GM18870 (cell line): Measurements from ENCODE around the gene LGALS4.
"Not testable (repeated sequence)": the region's sequence is repeated elsewhere in the genome, so short reads cannot be mapped to it uniquely, and the experiment has no call there.

ENCODE experiments used
- ATAC-seq: cut with Tn5 transposase; IDR thresholded peaks from one replicate; pipeline ENCODE4 v1.9.1; 2021; ENCODE audit warnings: moderate library complexity; ENCODE audit not compliant: unreplicated experiment

Gene LGALS4

DNA sequence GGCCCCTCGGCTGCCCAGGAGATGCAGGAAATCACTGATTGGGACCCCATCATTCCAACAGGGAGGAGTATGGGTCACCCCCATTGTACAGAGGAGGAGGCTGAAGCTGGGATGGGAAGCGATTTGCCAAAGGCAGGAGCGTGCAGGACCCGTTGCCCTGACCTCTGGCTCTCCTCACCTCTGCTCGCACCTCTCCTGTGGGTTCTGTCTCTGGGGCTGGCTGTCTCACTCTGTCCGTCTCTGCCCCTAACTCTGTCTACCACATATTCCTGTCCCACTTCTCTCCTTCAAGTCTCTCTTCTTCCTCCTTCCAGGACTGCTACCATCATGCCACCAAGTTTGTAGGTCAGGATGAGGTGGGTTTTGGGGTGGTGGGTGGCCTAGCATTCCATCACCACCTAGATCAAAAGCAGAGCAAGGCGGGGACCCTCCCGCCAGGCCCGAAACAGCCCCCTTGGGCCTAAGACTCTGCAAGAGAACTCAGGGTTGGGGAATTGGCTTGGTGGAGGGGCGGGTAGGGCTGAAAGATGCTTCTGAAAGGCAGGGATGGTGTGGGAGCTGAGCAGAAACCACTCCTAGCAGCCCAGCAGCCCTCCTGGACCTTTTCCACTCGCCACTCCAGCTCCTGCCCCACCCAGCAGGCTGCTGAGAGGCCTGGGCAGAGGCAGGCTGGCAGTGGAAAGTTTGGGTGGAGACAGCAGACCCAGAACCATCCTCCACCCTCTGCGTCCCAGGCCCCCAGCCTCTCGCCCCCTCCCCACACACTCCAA is 38.4 kb downstream of the LGALS4 start:
- ATAC-seq = no peak

DNA sequence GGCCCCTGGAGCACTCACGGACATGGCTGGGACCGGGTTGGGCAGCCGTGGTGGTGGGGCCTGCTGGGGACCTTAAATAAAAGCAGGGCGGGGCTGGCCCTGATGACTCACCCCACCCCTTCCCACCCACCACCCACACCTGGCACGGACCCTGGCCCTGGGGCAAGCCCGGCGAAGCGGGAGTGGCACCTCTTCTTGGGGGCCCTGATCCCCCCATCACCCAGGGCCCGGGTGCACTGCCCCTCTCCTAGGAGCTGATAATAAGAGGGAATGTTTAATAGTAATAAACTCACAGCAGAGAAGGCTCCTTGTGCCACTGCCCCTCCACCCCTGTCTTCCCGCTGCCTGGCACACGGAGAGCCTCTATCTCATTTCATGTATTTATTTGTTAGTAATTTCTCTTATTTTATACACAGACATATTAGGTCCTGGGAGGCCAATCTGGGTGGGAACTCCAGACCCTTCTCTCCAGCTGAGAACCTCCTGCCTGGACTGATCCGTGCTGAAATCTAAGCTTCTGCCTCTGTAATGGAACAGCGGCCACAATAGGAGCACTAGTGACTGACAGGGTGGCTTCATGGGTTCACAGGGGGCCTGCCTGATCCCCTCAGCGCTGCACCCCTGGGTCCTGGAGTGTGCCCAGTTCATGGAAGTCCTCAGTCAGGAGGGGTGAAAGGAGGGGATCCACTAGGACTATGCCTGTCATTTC is 39.1 kb downstream of the LGALS4 start, which contains the start of gene LGALS7:
Gene LGALS7, minus strand, starts transcription at position 49 of the 709 bp plus-strand sequence. Its CDS starts 25 bp downstream, at position 24.
- no peak for ATAC-seq

DNA sequence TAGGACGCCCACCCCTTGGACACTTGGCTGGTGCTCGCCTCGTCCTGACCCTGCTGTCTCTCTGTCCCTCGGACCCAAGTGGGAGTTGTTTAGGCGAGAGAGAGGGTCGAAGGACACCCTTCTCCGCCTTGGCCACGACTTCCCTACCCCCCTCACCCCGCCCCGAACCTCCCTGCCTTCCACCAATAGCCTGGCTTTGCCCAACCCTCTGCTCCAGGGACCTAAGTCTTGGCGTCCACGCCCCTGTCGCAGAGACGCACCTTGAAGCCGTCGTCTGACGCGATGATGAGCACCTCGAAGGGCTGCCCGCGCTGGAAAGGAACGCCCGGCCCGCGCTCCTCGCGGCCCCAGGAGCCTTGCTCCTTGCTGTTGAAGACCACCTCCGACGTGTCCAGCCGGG is 41.2 kb downstream of the LGALS4 start:
- ATAC-seq = not testable (repeated sequence)

DNA sequence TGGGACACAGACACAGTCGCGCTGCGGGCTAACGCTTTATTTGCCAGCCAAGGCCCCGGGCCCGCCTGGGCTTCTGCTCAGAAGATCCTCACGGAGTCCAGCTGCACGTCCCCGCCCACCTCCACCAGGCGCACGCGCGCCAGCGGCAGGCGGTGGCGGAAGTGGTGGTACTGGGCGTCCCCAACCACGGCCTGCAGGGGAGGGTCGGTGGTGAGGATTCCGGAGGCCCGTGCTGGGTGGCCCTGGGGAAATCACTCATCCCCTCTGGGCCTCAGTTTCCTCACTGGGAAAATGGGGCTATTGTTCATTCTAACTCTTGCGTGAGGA is 41.8 kb downstream of the LGALS4 start:
- ATAC-seq = not testable (repeated sequence)

DNA sequence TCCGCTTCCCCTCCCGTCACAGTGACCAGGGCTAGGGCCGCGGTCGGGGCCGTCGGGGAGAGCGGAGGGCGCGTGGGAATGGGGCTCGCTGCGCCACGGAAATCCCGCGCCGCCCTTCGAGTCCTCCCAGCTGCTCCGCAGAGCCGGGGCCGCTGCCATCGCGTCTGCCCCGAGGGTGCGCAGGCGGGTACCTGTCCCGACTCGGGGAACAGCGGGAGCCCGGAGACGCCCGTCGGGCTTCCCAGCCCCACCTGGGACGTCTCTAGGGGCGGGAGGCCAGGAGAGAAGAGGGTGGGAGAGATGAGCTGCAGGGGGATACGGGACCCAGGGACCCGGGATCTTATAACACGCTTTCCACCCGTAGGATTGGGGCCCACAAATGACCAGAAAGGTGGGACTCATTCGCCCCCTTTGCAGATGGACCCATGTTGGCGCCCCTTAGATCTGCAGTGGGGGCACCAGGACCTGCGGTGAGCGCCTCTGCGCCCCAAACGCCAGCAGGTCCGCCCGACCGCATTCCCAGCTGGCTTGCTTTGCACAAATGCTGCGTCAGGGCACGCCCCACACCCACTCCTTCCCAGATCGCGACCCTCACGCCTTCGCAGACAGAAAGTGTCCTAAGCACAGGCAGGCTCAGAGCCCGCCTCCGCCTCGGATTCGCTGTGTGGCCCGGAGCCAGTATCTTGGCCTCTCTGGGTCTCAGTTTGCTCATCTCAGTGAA is 42.4 kb downstream of the LGALS4 start:
- ATAC-seq = not testable (repeated sequence)

DNA sequence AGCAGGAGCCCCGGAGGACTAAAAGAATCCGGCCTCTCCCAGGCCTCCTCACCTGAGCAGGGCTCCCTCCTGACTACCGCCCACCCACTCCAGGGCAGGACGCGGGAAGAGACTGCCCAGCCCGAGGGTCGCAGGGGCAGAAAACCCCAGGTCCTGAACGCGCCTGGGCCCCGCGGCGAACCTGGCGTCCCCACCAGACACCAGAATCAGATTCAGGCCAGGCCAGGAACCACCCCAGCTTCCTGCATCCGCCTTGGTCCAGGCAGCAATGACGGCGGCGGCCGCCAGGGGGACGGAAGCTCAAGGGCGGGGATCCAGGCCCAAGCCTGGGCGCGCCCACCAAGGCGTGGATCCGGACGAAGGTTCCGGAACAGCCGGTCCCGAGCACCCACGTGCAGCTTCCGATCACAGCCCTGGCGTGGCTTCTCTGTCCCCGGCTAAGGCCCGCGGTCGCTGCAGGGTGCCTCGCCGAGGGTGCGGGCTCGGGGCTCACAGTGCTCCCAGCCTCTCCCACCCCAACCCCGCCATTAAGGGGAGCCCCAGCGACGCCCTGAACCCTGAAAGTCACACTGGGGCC is 43.0 kb downstream of the LGALS4 start:
- no peak for ATAC-seq

DNA sequence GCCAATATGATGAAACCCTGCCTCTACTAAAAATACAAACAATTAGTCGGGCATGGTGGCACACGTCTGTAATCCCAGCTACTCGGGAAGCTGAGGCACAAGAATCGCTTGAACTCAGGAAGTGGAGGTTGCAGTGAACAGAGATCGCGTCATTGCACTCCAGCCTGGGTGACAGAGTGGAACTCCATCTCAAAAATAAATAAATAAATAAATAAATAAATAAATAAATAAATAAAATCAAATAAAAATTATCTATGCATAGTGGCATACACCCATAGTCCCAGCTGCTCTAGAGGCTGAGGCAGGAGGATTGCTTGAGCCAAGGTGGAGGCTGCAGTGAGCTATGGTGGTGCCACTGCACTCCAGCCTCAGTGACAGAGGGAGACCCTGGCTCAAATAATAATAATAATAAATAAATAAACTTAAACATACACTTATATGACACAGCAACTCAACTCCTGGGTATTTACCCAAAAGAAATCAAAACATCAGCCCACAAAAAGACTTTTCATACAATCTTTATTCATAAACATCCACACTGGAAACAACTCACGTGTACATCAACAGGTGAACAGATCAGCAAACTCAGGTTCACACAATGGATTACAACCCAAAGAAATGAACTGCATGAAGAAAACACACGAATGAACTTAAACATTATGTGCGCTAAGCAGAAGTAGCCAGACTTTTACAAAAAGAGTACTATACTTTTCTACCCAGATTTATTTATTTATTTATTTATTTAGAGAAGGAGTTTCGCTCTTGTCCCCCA is 46.3 kb downstream of the LGALS4 start:
- no peak for ATAC-seq

DNA sequence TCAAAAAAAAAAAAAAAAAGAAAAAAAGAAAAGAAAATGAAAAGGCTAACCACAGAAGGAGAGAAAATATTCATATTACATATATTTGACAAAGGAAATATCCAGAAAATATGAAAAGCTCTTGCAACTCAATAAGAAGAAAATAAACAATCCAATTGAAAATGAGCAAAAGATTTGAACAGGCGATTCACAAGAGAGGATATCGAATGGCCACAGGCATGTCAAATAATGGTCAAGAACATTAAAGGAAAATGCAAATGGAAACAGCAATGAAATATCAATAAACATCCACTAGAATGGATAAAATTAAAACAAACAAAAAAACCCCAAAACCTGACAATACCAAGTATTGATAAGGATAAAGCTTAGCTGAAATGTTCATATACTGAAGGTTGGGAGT is 47.5 kb downstream of the LGALS4 start:
- ATAC-seq = no peak

DNA sequence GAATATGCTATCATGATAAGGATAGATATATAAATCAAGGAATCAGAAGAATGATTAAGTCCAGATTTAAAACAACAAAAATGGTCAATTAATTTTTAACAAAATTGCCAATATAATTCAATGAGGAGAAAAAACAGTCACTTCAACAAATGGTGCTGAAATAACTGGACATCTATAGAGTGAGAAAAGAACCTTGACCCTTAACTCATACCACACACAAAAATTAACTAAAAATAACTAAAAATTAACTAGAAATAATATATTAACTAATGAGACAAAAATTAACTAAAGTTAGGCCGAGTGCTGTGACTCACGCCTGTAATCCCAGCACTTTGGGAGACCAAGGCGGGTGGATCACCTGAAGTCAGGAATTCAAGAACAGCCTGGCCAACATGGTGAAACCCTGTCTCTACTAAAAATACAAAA is 48.9 kb downstream of the LGALS4 start:
- ATAC-seq = no peak

DNA sequence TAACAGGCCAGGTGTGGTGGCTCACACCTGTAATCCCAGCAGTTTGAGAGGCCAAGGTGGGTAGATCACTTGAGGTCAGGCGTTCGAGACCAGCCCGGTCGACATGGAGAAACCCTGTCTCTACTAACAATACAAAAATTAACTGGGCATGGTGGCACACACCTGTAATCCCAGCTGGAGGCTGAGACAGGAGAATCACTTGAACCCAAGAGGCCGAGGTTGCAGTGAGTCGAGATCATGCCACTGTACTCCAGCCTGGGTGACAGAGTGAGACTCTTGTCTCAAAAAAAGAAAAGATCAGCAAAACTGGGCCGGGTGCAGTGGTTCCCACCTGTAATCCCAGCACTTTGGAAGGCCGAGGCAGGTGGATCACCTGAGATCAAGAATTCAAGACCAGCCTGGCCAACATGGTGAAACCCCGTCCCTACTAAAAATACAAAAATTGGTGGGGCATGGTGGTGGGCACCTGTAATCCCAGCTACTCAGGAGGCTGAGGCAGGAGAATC is 50.8 kb downstream of the LGALS4 start:
- ATAC-seq = not testable (repeated sequence)

DNA sequence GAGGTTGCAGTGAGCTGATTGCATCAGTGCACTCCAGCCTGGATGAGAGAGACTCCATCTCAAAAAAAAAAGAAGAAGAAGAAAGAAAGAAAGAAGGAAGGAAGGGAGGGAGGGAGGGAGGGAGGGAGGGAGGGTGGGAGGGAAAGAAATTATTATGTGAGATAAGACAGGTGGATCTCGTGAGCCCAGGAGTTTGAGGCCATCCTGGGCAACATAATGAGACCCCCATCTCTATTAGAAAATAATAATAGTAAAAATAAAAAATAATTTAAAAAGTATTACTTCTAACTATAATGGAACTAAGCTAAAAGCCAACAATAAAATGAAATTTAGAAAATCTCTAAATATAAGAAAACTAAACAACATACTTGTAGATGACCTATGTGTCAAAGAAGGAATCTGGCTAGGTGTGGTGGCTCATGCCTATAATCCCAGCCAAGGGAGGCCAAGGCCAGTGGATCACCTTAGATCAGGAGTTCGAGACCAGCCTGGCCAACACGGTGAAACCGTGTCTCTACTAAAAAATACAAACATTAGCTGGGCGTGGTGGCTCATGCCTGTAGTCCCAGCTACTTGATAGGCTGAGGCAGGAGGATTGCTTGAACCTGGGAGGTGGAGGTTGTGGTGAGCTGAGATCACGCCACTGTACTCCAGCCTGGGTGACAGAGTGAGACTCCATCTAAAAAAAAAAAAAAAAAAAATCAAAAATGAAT is 51.8 kb downstream of the LGALS4 start:
- not testable (repeated sequence) for ATAC-seq

DNA sequence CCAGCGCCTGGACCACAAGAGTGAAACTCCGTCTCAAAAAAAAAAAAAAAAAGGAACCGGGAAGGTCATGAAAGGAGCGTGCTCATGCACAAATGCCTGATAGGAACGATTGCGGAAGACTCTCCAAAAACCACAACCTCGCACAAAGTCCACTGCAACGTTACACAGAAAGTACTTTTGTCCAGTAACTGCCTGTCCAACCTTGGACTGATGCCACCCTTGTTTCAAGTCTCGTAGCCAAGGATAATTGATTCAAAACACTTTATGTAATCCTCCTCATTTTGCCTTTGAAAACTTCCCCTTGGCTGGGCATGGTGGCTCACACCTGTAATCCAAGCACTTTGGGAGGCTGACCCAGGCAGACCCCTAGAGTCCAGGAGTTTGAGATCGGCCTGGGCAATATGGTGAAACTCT is 53.1 kb downstream of the LGALS4 start:
- ATAC-seq = no peak

DNA sequence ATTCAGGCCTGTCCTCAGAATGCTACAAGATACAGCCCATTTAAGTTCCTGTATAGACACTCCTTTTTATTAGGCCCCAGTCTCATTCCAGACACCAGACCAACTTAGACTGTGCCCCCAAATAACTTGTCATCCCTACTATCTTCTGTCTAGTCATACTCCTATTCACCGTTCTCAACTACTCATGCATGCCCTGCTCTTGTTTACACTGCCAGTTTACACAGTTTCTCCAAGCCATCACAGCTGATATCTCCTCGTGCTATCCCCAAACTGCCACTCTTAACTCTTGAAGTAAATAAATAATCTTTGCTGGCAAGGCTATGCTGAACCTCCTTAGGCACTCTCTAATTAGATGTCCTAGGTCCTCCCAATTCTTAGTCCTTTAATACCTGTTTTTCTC is 58.5 kb downstream of the LGALS4 start:
- ATAC-seq = not testable (repeated sequence)

DNA sequence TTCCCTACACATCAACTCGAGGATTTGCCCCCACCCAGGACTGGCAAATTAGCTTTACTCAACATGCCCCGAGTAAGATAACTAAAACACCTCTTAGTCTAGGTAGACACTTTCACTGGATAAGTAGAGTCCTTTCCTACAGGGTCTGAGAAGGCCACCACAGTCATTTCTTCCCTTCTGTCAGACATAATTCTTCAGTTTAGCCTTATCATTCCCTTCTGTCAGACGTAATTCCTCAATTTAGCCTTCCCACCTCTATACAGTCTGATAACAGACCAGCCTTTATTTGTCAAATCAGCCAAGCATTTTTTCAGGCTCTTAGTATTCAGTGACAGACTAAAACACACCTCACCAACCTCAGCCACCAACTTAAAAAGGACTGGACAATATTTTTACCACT is 59.0 kb downstream of the LGALS4 start:
- ATAC-seq = not testable (repeated sequence)
